Pancreas (tissue), 10 donors: ENCODE measurements around the gene SLX1A. TPM values are rescaled to one million over a fixed set of nuclear protein-coding genes. Genes with fewer than 3 reads are reported as not detected.
"Not testable (repeated sequence)": the region's sequence is repeated elsewhere in the genome, so short reads cannot be mapped to it uniquely, and the experiment has no call there.

Source experiments
- ATAC-seq, 4 donors: fragments of 200-7000 bp; cut with Tn5 transposase; one replicate each; pipeline versions ENCODE4 v1.8.0 to v1.9.1; 2020; ENCODE audit warnings: mild to moderate bottlenecking in 4 of 4, moderate library complexity in 4 of 4
- DNase-seq, 6 donors: peaks; one replicate each; pipeline ENCODE4 v3.0.0-alpha.2; 2020
- FAIRE-seq: peaks from 2 replicates; lab custom pipeline; 2012; peaks lifted over from hg19 to GRCh38; lab: Jason Lieb, UNC
- H3K27ac ChIP-seq, 4 donors: fragments of 200-600 bp; sonication (generic); 1 replicate in 3 of 4; 2 replicates in 1 of 4; pipeline versions ENCODE4 v1.5.0 to v1.8.0; 2020
- H3K27me3 ChIP-seq, 4 donors: fragments of 200-600 bp; one replicate each; pipeline ENCODE4 v1.8.0; 2021
- H3K36me3 ChIP-seq, 3 donors: fragments of 200-600 bp; sonication (generic) in 1 of 3; one replicate each; pipeline versions ENCODE4 v1.5.0 to v1.8.0; 2020 to 2021
- H3K4me1 ChIP-seq, 3 donors: fragments of 200-600 bp; one replicate each; pipeline ENCODE4 v1.8.0; 2021
- H3K4me3 ChIP-seq, 4 donors: fragments of 200-600 bp; sonication (generic) in 2 of 4; one replicate each; pipeline versions ENCODE4 v1.5.0 to v1.8.0; 2020 to 2021
- H3K9me3 ChIP-seq, 4 donors: fragments of 200-600 bp; one replicate each; pipeline ENCODE4 v1.8.0; 2021
- WGBS, 2 donors: extraction: QIAGEN DNeasy Blood & Tissue Kit; methylation state at CpG; one replicate each; pipeline ENCODE4 v1.1.7; 2013; 5-methylcytosine and 5-hydroxymethylcytosine counted together
- intact Hi-C, 3 donors: fragments of 100-400 bp; cut with DNase I; formaldehyde crosslinking; loops; one replicate each; pipeline versions ENCODE4 v1.11.1 to v1.14.2; 2022
- polyA plus RNA-seq, 2 donors: library from polyadenylated mRNA; stranded (reverse); fragments of 200-250 nt; gene quantifications; one replicate each; pipeline ENCODE4 v1.2.3, GENCODE V29; 2013
- total RNA-seq, 6 donors: library from RNA; stranded (reverse); fragmentation: NEBNext Ultra II Directional in 4 of 6; extraction: Animal tissue kit (Norgen Biotek cat#: 25700) in 4 of 6; gene quantifications; one replicate each; pipeline versions ENCODE4 v1.2.1 to v1.2.4, GENCODE V29; 2021 to 2023
- TF ChIP-seq, protein P1 (sequence below), 4 donors: fragments of 200-600 bp; sonication (generic) in 3 of 4; IDR thresholded peaks; one replicate each; pipeline versions ENCODE4 v1.5.0 to v1.8.0; 2021; ENCODE audit warnings: antibody characterized with exemption in 4 of 4
- donor health status: healthy with polysubstance abuse.
- donor health status: DM: no; HTN: no; CAD: no; lungs with moderate emphysema.
- donor health status: DM: no; HTN: no; CAD: no.
- donor health status: control.
- donor health status: control.
- donor health status: Bipolar disorder and iron deficiency.
- donor health status: DM: yes; HTN: yes; CAD: no.
- donor health status: DM: no; HTN: no; CAD: no.
- donor health status: DM: no; HTN: no; CAD: no.
- donor health status: DM: yes; HTN: yes; CAD: no.

The SLX1A gene
- total and polyA plus RNA-seq, 8 donors: 9.0 to 63.8 (median 19.1) TPM

DNA sequence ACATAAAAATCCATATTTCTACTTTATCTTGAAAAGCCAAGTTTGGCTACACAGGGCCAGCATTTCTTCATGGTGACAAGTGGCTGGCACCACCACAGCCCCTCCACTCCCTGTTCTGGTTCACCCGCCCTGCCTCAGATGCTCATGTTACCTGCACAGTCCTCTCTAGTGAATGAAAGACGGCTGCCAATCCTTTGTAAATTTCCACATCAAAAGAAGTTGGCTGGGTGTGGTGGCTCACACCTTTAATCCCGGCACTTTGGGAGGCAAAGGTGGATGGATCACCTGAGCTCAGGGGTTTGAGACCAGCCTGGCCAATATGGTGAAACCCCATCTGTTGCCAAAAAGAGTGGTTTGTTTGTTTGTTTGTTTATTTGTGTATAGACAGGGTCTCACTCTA is 30.1 kb upstream of the SLX1A start:
- intact Hi-C loops: no loop called here
- WGBS, 2 donors: 82 to 85% methylated on average over 3 of the region's 3 CpGs

GRCh38 chr16:30166202-30166902 is 27.3 kb upstream of the SLX1A start:
- Histone ChIP-seq H3K27ac (no peak overlapping the region), H3K4me3 (no peak overlapping the region), H3K9me3 (no peaks in the 10 kb centered on the region), H3K36me3 (no peaks in the 10 kb centered on the region), H3K4me1 (no peaks in the 10 kb centered on the region), H3K27me3 (no peaks in the 10 kb centered on the region)
- DNase-seq (no peak), ATAC-seq (peak in 2 of 4 donors; percentile 23 to 71), FAIRE-seq (no peak)
- intact Hi-C loops: no loop called here
- TF ChIP-seq, protein P1, sequence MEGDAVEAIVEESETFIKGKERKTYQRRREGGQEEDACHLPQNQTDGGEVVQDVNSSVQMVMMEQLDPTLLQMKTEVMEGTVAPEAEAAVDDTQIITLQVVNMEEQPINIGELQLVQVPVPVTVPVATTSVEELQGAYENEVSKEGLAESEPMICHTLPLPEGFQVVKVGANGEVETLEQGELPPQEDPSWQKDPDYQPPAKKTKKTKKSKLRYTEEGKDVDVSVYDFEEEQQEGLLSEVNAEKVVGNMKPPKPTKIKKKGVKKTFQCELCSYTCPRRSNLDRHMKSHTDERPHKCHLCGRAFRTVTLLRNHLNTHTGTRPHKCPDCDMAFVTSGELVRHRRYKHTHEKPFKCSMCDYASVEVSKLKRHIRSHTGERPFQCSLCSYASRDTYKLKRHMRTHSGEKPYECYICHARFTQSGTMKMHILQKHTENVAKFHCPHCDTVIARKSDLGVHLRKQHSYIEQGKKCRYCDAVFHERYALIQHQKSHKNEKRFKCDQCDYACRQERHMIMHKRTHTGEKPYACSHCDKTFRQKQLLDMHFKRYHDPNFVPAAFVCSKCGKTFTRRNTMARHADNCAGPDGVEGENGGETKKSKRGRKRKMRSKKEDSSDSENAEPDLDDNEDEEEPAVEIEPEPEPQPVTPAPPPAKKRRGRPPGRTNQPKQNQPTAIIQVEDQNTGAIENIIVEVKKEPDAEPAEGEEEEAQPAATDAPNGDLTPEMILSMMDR (IDR thresholded peaks at IDR 0.05): no peak
- 83 to 89% methylated on average over 11 of the region's 11 CpGs for WGBS, 2 donors

More for the DNA sequence above, 30.1 kb upstream of the SLX1A start:
- Histone ChIP-seq H3K36me3 (no peaks in the 10 kb centered on the region), H3K27me3 (no peaks in the 10 kb centered on the region), H3K9me3 (no peaks in the 10 kb centered on the region), H3K4me3 (no peak overlapping the region), H3K27ac (no peak overlapping the region), H3K4me1 (no peaks in the 10 kb centered on the region)
- FAIRE-seq (no peak), ATAC-seq (no peak), DNase-seq (no peak)
- TF ChIP-seq, protein P1 (IDR thresholded peaks at IDR 0.05): no peak

- H3K27me3 ChIP-seq, H3K27ac ChIP-seq, FAIRE-seq, intact Hi-C loops, H3K9me3 ChIP-seq, ATAC-seq, H3K4me3 ChIP-seq, H3K4me1 ChIP-seq, H3K36me3 ChIP-seq: not testable (repeated sequence)
- WGBS, 2 donors: 78 to 95% methylated on average over 4 to 16 of the region's 29 CpGs
- DNase-seq: peak in 1 of 6 donors; percentile 57
Measured at GRCh38 chr16:30168746-30169145, 24.9 kb upstream of the SLX1A start.

GRCh38 chr16:30169416-30169815 is 24.3 kb upstream of the SLX1A start:
- intact Hi-C loops, H3K27me3 ChIP-seq, H3K36me3 ChIP-seq, H3K4me3 ChIP-seq, ATAC-seq, H3K9me3 ChIP-seq, H3K4me1 ChIP-seq, H3K27ac ChIP-seq, FAIRE-seq: not testable (repeated sequence)
- DNase-seq: peak in 1 of 6 donors; percentile 59
- 89 to 94% methylated on average over 11 to 31 of the region's 38 CpGs for WGBS, 2 donors

DNA sequence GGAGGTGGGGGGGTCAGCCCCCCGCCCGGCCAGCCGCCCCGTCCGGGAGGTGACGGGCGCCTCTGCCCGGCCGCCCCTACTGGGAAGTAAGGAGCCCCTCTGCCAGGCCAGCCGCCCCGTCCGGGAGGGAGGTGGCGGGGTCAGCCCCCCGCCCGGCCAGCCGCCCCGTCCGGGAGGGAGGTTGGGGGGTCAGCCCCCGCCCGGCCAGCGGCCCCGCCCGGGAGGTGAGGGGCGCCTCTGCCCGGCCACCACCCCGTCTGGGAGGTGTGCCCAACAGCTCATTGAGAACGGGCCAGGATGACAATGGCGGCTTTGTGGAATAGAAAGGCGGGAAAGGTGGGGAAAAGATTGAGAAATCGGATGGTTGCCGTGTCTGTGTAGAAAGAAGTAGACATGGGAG is 23.5 kb upstream of the SLX1A start:
- ATAC-seq, H3K9me3 ChIP-seq, H3K27me3 ChIP-seq, H3K4me1 ChIP-seq, intact Hi-C loops, H3K4me3 ChIP-seq, FAIRE-seq, H3K36me3 ChIP-seq, H3K27ac ChIP-seq: not testable (repeated sequence)
- DNase-seq: peak in 1 of 6 donors; percentile 39
- WGBS, 2 donors: 68 to 79% methylated on average over 12 to 17 of the region's 31 CpGs

DNA sequence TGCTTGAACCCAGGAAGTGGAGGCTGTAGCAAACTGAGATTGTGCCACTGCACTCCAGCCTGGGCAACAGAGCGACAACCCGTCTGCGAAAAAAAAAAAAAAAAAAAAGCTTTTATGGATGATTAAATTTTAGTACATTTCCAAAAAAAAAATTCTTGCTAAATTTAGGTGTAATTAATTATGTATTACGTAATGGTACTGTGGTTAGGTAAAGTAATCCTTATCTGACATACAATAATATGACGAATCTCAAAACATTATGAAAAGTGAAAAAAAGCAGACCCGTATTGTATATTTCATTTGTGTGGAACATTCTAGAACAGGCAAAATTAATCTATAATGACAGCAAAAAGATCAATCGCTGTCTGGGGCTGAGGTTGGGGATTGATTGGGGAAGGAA is 20.6 kb upstream of the SLX1A start:
- no peaks in the 10 kb centered on the region for H3K36me3 ChIP-seq
- TF ChIP-seq, protein P1 (IDR thresholded peaks at IDR 0.05): no peak
- ATAC-seq (no peak), DNase-seq (no peak), FAIRE-seq (no peak)
- 70 to 75% methylated on average over 7 of the region's 7 CpGs for WGBS, 2 donors
- H3K4me1 ChIP-seq: no peaks in the 10 kb centered on the region
- no peaks in the 10 kb centered on the region for H3K9me3 ChIP-seq
- H3K27me3 ChIP-seq: no peaks in the 10 kb centered on the region
- H3K27ac ChIP-seq: no peak overlapping the region
- intact Hi-C loops: no loop called here
- H3K4me3 ChIP-seq: no peak overlapping the region

- intact Hi-C loops: loop anchor here in 1 of 3 donors (5.0 kb wide), 1 partner anchor 50 kb away; no protein-coding TSS in a partner anchor
- FAIRE-seq, ATAC-seq: not testable (repeated sequence)
Measured at GRCh38 chr16:30176876-30177275, 16.8 kb upstream of the SLX1A start.

More at GRCh38 chr16:30176876-30177275, 16.8 kb upstream of the SLX1A start:
- not testable (repeated sequence) for H3K27me3 ChIP-seq, H3K4me3 ChIP-seq, H3K27ac ChIP-seq, DNase-seq, H3K36me3 ChIP-seq, H3K9me3 ChIP-seq, H3K4me1 ChIP-seq
- 89 to 90% methylated on average over 6 of the region's 6 CpGs for WGBS, 2 donors
